LNCAP (cell line): ENCODE data around the gene PPP1R2.

Experiments
- TF ChIP-seq, protein P1 (sequence below): fragments of 450-650 bp; IDR thresholded peaks from 2 replicates; pipeline ENCODE4 v1.5.1; 2017; ENCODE audit warnings: mild to moderate bottlenecking

PPP1R2 gene

DNA sequence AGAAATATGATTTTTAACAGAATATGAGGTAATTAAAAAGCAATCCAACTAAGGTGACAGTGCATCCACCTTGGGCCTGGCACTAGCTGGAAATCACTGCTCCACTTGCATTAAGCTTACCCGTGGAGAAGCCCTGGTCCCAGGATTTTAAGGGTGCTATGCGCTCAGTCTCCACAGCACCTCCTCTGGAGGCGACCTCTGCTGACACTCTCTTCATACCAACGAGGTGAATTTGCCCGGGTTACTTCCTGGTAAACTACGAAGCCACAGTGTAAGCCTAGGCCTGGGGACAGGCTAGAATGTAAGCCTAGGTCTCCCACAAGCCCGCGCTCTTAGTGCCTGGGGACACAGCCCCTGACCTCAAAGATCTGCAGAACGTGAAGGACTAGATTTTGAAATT is 39.8 kb upstream of the PPP1R2 start:
- TF ChIP-seq, protein P1, sequence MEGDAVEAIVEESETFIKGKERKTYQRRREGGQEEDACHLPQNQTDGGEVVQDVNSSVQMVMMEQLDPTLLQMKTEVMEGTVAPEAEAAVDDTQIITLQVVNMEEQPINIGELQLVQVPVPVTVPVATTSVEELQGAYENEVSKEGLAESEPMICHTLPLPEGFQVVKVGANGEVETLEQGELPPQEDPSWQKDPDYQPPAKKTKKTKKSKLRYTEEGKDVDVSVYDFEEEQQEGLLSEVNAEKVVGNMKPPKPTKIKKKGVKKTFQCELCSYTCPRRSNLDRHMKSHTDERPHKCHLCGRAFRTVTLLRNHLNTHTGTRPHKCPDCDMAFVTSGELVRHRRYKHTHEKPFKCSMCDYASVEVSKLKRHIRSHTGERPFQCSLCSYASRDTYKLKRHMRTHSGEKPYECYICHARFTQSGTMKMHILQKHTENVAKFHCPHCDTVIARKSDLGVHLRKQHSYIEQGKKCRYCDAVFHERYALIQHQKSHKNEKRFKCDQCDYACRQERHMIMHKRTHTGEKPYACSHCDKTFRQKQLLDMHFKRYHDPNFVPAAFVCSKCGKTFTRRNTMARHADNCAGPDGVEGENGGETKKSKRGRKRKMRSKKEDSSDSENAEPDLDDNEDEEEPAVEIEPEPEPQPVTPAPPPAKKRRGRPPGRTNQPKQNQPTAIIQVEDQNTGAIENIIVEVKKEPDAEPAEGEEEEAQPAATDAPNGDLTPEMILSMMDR, result no peak

DNA sequence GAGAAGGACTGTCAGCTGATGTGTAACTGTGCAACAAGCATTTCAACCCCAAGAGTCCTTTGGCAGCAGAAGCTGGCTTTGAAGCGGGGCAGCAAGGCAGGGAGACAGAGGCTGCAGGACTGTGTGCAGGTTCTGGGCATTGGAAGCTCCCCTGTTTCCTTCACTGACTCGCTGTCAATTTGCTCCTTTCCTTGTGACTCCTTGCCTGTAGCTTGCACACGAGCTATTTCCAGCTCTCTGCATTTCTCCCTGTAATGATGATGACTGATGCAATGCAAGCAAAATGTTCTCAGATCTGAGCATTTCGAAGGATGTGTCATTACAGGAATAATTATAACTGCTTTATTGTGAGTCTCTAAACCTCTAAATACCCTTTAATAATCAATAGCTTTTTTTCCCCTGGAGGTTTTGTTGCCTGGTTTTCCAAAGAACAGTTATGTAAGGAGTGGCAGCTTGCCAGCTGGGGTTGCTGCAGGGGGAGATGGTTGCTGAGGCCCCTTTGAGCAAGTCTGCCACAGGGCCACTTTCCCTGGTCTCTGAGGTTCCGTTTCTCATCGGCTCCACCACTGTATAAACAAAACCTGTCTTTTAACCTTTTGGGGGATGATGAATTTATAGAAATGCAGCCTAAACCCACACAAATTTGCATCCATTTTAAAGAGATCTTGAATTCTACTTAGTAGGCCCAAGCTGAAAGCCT is 37.8 kb upstream of the PPP1R2 start:
- TF ChIP-seq, protein P1, result no peak

DNA sequence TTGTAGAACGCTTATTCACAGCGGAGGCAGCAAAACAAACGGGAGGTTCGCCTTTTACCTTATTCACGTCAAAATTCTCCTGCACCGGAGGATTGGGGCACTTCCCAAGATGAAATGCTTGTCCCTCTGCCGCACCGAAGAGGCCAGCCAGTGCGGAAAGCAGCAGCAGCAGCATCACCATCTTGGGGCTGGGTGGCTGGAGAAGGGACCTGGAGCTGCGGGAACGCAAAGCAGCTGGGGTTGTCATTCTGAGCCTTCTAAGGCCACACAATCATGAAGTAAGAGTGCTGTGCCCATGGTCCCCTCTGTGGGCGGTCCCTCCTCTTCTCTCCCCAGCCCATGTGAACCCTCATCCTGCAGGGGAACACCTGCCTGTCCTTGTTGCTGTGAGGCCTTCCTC is 36.2 kb upstream of the PPP1R2 start:
- TF ChIP-seq, protein P1, result no peak

DNA sequence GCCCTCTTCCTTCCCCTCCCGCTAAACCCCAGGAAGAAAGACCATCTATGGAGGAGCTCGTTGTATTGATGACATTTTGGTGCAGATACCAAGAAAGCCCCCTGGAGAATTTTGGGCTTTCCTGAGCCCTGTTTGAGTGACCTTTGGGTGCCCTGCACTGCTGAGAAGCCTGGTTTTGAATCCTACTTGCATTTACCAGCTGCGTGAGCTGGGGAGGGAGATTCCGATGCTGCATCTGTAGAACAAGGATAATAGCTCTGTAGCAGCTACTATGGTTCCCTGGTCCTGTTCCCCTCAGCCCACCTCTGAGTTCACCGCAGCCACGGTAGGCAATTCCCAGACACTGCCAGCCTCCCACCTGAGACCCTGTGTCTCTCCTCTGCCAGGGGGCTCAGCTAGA is 35.4 kb upstream of the PPP1R2 start:
- TF ChIP-seq, protein P1, result no peak

DNA sequence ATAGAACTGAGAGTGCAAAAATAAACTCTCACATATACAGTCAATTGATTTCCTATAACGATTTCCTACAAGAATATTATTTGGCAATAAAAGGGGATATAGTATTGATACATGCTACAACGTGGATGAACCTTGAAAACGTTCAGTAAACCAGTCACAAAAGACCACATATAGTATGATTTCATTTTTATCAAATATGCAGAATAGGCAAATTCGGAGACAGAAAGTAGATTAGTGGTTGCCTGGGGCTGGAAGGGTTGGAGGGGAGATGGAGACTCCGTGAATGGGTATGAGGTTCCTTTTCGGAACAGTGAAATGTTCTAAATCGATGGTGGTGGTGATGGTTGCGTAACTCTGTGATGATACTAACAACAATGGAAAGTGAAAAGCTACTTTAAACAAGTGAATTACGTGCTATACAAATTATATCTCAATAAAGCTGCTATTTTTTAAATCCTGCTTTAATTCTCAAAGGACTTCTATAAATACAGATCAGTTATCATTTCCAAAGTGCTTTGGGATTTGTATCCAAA is 34.6 kb upstream of the PPP1R2 start:
- TF ChIP-seq, protein P1, result no peak

DNA sequence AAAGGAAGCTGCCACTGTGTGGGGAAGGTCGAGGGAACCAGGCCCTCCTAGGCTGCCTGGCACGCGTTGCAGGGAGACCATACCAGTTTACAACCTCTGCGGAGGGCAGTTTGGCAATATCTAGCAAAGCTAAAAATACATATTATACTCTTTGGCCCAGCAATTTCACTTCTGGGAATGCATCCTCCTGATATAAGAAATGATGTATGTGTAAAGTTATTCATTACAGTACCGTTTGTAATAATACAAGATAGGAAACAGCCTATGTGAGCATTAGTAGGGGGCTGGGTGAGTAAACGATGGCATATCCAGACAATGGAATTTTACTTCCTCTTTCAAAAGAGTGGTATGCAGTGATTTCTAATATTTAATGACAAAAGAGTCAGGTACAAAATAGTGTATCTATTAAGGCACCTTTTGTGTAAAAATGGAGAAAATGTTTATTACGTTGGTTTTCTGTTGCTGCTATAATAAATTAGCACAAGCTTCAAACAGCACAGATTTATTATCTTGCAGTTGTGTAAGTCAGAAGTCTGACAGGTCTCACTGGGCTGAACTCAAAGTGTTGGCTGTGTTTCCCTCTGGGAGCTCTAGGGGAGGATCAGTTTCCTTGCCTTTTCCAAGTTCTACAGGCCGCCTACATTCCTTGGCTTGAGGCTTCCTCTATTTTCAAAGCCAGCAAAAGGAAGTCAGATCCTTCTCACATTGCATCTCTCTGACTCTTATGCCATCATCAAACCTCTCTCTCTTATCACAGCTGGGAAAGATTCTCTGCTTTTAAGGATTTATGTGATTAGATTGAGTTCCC is 31.6 kb upstream of the PPP1R2 start:
- TF ChIP-seq, protein P1, result no peak

DNA sequence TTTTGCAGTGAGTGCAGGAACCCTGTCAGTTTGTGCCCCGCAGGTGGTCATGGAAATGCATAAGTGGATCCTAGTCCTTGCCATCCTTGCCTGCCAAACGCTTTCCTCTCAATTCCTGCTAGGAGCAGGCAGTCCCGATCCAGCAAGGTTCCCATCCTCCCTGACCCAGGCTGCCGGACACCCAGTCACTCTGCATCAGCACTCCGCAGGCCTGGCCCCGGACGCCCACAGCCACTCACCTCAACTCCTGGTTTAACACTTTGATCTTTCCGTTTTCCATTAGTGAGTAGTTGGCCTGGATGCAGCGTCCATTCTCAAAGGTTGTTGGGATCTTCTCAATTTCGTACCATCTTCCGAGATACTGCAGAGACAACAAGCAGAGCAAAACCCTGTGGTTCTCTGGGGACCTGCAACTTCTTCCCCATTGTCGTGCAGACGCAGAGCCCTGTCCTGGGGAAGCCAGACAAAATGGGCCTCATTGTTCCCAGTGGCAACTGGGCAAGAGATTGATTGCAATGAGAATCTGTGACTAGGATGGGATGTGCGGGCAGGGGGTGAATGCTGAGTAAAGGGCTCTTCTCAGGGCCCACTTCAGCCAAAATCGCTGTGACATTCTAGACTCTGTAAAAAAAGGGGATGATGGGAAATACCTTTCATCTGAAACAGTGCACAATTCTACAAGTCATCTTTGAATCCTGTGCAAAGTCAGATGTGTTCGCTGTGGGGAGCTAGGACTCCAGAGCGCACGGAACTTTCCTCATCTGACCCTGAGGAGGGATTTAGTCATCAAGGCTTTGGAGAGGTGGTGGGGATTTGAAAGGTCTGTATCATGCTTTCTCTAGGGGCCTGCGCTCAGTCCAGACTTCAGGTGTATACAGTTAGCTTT is 30.7 kb upstream of the PPP1R2 start:
- TF ChIP-seq, protein P1, result no peak
